ENCODE measurements around the gene MPPE1. TPM values are rescaled to one million over a fixed set of nuclear protein-coding genes. Genes with fewer than 3 reads are reported as not detected.
A peak's percentile ranks its signal among the peaks of the same experiment; 100 is the strongest.

The MPPE1 gene
- total and polyA plus RNA-seq, 4 donors: 41.3 to 71.4 (median 44.0) TPM

DNA sequence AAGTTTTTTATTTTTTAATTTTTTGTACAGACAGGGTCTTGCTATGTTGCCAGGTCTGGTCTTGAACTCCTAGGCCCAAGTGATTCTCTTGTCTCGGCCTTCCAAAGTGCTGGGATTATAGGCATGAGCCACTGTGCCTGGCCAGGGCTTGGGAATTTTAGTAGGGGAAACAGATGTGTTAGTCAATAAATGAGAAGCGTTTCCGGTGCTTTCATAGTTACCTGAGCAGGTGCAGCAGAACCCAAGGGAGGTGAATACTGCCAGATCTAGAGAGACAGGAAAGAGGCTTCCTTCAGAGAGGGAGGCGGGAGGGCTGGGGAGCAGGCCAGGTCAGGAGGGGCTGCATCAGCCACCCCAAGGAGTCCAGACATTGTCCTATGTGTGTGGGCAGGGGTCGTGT, 42.7 kb upstream of the MPPE1 start:
- no peaks in the 10 kb centered on the region for H3K27me3 ChIP-seq (ENCODE audit: control insufficient read depth in 3 of 3, insufficient read depth in 3 of 3, low read length in 2 of 3)
- TF ChIP-seq, protein P1, sequence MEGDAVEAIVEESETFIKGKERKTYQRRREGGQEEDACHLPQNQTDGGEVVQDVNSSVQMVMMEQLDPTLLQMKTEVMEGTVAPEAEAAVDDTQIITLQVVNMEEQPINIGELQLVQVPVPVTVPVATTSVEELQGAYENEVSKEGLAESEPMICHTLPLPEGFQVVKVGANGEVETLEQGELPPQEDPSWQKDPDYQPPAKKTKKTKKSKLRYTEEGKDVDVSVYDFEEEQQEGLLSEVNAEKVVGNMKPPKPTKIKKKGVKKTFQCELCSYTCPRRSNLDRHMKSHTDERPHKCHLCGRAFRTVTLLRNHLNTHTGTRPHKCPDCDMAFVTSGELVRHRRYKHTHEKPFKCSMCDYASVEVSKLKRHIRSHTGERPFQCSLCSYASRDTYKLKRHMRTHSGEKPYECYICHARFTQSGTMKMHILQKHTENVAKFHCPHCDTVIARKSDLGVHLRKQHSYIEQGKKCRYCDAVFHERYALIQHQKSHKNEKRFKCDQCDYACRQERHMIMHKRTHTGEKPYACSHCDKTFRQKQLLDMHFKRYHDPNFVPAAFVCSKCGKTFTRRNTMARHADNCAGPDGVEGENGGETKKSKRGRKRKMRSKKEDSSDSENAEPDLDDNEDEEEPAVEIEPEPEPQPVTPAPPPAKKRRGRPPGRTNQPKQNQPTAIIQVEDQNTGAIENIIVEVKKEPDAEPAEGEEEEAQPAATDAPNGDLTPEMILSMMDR (IDR thresholded peaks at IDR 0.05; ENCODE audit: control extremely low read depth, extremely low read depth): no peak

DNA sequence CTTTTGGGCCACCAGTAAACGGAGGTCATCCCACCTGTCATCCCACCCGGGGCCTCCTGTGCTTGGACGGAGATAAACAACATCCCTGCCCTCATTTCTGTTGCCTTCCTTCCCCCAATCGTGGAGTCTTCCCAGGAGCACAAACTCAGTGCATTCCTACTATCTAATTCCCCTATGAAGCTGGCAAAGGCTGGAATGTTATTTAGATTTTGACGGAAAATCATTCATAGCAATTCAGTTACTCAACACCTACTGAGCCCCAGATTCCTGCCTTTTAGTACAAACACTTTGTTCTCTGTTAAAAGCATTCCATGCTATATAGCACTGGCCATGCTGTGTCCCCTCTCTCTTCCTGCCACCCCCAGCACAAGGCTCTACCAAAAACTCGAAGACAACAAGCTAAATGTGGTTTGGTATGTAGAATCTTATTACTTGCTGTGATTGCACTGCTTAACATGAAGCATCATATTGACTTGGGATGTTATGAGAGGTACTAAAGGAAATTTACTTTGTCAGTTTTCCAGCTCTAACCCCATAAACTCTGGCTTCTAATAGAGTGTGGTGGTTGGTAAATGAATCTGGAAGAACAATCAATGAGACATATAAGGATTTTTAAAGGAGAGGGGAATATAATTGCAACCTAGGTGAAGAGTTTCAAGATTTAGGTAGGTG, 40.9 kb upstream of the MPPE1 start:
- ATAC-seq (ENCODE audit: insufficient read depth, low FRiP score) (no peak), DNase-seq (no peak)
- Histone ChIP-seq H3K4me1 (ENCODE audit: control insufficient read depth in 5 of 5, insufficient read depth in 5 of 5, low read length in 5 of 5) (peaks cover 0 to 13% (median 7%) of the 10 kb centered on the region in 5 donors), H3K9me3 (ENCODE audit: control insufficient read depth in 4 of 4, insufficient read depth in 3 of 4, low read length in 3 of 4) (no peaks in the 10 kb centered on the region), H3K27me3 (ENCODE audit: control insufficient read depth in 3 of 3, insufficient read depth in 3 of 3, low read length in 2 of 3) (no peaks in the 10 kb centered on the region), H3K4me3 (no peak overlapping the region), H3K27ac (ENCODE audit: low read depth in 1 of 2, low read length in 1 of 2) (peak overlapping the region in 1 of 2 donors; percentile 66), H3K9ac (ENCODE audit: insufficient read depth in 1 of 2, low read length in 2 of 2) (no peak overlapping the region), H3K36me3 (ENCODE audit: control insufficient read depth in 4 of 4, insufficient read depth in 4 of 4, low read length in 4 of 4) (no peaks in the 10 kb centered on the region)
- 64 to 79% methylated on average over 6 of the region's 6 CpGs for whole genome bisulfite sequencing, 2 donors
- TF ChIP-seq, protein P1 (IDR thresholded peaks at IDR 0.05; ENCODE audit: control extremely low read depth, extremely low read depth): no peak

More for the DNA sequence above, 42.7 kb upstream of the MPPE1 start:
- 77 to 78% methylated on average over 5 of the region's 5 CpGs for WGBS, 2 donors
- no peak overlapping the region for H3K9ac ChIP-seq (ENCODE audit: insufficient read depth in 1 of 2, low read length in 2 of 2)
- H3K27ac ChIP-seq (ENCODE audit: low read depth in 1 of 2, low read length in 1 of 2): no peak overlapping the region
- peaks cover 0 to 13% (median 7%) of the 10 kb centered on the region in 5 donors for H3K4me1 ChIP-seq (ENCODE audit: control insufficient read depth in 5 of 5, insufficient read depth in 5 of 5, low read length in 5 of 5)
- H3K4me3 ChIP-seq: no peak overlapping the region
- no peaks in the 10 kb centered on the region for H3K9me3 ChIP-seq (ENCODE audit: control insufficient read depth in 4 of 4, insufficient read depth in 3 of 4, low read length in 3 of 4)
- no peaks in the 10 kb centered on the region for H3K36me3 ChIP-seq (ENCODE audit: control insufficient read depth in 4 of 4, insufficient read depth in 4 of 4, low read length in 4 of 4)
- ATAC-seq (ENCODE audit: insufficient read depth, low FRiP score) (no peak), DNase-seq (no peak)

DNA sequence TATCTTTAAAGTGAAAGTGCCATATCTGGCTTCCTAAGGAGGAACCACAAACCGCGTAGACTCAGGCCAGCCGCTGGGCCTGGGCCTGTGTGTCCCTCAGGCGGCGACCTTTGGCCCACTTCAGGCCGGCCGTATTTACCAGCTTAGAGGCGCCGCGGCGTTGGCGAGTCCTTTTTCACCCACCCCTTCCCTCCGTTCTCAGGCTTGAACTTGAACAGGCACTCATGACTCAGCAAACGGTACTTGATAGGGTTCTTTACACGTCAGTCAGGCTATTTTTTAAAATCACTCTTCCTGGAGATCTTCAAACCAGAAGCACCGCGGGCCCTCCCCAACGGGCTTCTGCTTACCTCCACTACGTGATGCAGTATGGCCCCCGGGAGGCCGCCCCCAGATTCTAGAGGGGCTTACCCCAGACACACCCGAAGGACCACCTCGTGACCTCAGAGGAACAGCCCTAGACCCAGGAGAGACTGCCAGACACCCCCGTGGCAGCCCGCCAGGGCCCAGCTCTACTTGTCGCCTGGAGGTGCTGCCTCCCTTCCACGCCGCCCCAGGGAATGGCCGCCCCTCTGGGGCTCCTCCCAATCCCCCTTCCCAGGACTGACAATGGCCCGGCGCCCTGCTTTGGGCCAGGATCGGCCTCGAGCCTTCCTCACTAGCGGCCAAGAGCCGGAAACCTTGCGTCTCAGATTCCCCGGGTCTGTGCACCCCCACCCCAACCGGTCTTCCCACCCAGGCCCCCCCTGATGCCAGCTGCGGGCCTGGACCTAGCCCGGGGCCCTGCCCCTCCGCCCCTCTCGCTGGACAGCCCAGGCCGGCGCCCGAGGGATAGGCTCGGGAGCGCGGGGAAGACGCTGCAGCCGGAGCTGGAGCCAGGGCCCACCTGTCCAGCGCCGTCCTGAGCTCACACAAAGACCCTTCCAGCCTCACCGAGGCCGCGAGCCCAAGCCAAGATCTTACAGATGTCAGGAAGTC, 39.4 kb upstream of the MPPE1 start:
- DNase-seq (peak; percentile 79 to 94 (median 83)), ATAC-seq (ENCODE audit: insufficient read depth, low FRiP score) (peak; percentile 89)
- Histone ChIP-seq H3K36me3 (ENCODE audit: control insufficient read depth in 4 of 4, insufficient read depth in 4 of 4, low read length in 4 of 4) (no peaks in the 10 kb centered on the region), H3K4me1 (ENCODE audit: control insufficient read depth in 5 of 5, insufficient read depth in 5 of 5, low read length in 5 of 5) (peaks cover 0 to 13% (median 7%) of the 10 kb centered on the region in 5 donors), H3K9me3 (ENCODE audit: control insufficient read depth in 4 of 4, insufficient read depth in 3 of 4, low read length in 3 of 4) (peaks cover 0 to 3% (median 0%) of the 10 kb centered on the region in 4 donors), H3K27me3 (ENCODE audit: control insufficient read depth in 3 of 3, insufficient read depth in 3 of 3, low read length in 2 of 3) (no peaks in the 10 kb centered on the region), H3K27ac (ENCODE audit: low read depth in 1 of 2, low read length in 1 of 2) (peak overlapping the region; percentile 92 to 100), H3K9ac (ENCODE audit: insufficient read depth in 1 of 2, low read length in 2 of 2) (peak overlapping the region; percentile 39 to 71), H3K4me3 (peak overlapping the region; percentile 56)
- 2 to 7% methylated on average over 54 to 55 of the region's 55 CpGs for WGBS, 2 donors
- TF ChIP-seq, protein P1 (IDR thresholded peaks at IDR 0.05; ENCODE audit: control extremely low read depth, extremely low read depth): no peak
